AG04450 (cell line): Measurements from ENCODE around the gene ABHD3. TPM values are rescaled to one million over a fixed set of nuclear protein-coding genes. Genes with fewer than 3 reads are reported as not detected.

ENCODE experiments used
- CTCF ChIA-PET: fragments of 300-600, 350-600 bp; formaldehyde crosslinking; extraction: SDS; loops from one replicate; lab custom pipeline; 2022; ENCODE audit warnings: antibody characterized with exemption, inconsistent platforms; lab: Charles Lee
- POLR2A ChIA-PET: fragments of 350-600 bp; formaldehyde crosslinking; extraction: SDS; loops from one replicate; lab custom pipeline; 2021; ENCODE audit warnings: antibody characterized with exemption, inconsistent platforms; lab: Yijun Ruan, JAX
- DNase-seq: peaks from one replicate; pipeline ENCODE4 v3.0.0-alpha.2; 2011; ENCODE audit warnings: low read depth, low spot score
- H3K27ac ChIP-seq: one replicate; pipeline ENCODE4 v1.5.1; 2012; ENCODE audit warnings: low read depth, low read length, control low read depth
- H3K27me3 ChIP-seq: one replicate; pipeline ENCODE4 v1.6.0; 2012; ENCODE audit warnings: low read length; ENCODE audit not compliant: control insufficient read depth, insufficient read depth
- H3K4me3 ChIP-seq: 2 replicates; pipeline ENCODE4 v1.5.1; 2011; ENCODE audit warnings: mild to moderate bottlenecking, low read depth, low read length, control low read depth
- H3K9me3 ChIP-seq: 2 replicates; pipeline ENCODE4 v1.5.1; 2012; ENCODE audit warnings: low read length; ENCODE audit not compliant: control insufficient read depth, insufficient read depth
- polyA plus RNA-seq: library from polyadenylated mRNA; depleted of rRNA; stranded (reverse); fragments of >200 nt; gene quantifications from 2 replicates; pipeline ENCODE4 v1.2.3, GENCODE V29; 2011
- TF ChIP-seq, protein P1 (sequence below): IDR thresholded peaks from 2 replicates; pipeline ENCODE4 v1.5.1; 2011; ENCODE audit warnings: low read depth, low read length, control low read depth, inconsistent platforms

The ABHD3 gene
- polyA plus RNA-seq, 1 experiment = 5.7 TPM

GRCh38 chr18:21743166-21743832 lies 38.7 kb upstream of the ABHD3 start:
- POLR2A ChIA-PET = no interaction called here
- TF ChIP-seq, protein P1, sequence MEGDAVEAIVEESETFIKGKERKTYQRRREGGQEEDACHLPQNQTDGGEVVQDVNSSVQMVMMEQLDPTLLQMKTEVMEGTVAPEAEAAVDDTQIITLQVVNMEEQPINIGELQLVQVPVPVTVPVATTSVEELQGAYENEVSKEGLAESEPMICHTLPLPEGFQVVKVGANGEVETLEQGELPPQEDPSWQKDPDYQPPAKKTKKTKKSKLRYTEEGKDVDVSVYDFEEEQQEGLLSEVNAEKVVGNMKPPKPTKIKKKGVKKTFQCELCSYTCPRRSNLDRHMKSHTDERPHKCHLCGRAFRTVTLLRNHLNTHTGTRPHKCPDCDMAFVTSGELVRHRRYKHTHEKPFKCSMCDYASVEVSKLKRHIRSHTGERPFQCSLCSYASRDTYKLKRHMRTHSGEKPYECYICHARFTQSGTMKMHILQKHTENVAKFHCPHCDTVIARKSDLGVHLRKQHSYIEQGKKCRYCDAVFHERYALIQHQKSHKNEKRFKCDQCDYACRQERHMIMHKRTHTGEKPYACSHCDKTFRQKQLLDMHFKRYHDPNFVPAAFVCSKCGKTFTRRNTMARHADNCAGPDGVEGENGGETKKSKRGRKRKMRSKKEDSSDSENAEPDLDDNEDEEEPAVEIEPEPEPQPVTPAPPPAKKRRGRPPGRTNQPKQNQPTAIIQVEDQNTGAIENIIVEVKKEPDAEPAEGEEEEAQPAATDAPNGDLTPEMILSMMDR = no peak
- Histone ChIP-seq H3K27ac (no peak overlapping the region), H3K27me3 (no peaks in the 10 kb centered on the region), H3K4me3 (0 out of 2 replicates have a peak overlapping the region, but pooled peaks have one; percentile 3), H3K9me3 (no peaks in the 10 kb centered on the region)
- CTCF ChIA-PET = interaction anchor here (1.0 kb wide), 2 partner anchors 22 to 142 kb away, joined by 3 to 6 read pairs; partner anchors contain the start of gene ESCO1
- no peak for DNase-seq

GRCh38 chr18:21742315-21742687 lies 37.7 kb upstream of the ABHD3 start:
- POLR2A ChIA-PET = interaction anchor here (0.9 kb wide), 1 partner anchor 38 kb away, joined by 3 read pairs; the partner anchor contains the start of gene ABHD3
- Histone ChIP-seq H3K27me3 (no peaks in the 10 kb centered on the region), H3K27ac (no peak overlapping the region), H3K9me3 (no peaks in the 10 kb centered on the region), H3K4me3 (peak overlapping the region; percentile 90)
- CTCF ChIA-PET = interaction anchor here (0.7 to 1.0 kb wide), 3 partner anchors 13 to 141 kb away, joined by 3 to 6 read pairs (median 6); partner anchors contain the start of gene ESCO1
- no peak for DNase-seq
- TF ChIP-seq, protein P1 = no peak

GRCh38 chr18:21741562-21742314 lies 37.2 kb upstream of the ABHD3 start:
- no peaks in the 10 kb centered on the region for H3K9me3 ChIP-seq
- H3K27me3 ChIP-seq = no peaks in the 10 kb centered on the region
- H3K27ac ChIP-seq = no peak overlapping the region
- DNase-seq = no peak
- CTCF ChIA-PET = interaction anchor here (0.6 to 1.0 kb wide), 4 partner anchors 14 to 141 kb away, joined by 3 to 6 read pairs (median 4); partner anchors contain the start of gene ESCO1
- POLR2A ChIA-PET = interaction anchor here (0.9 to 1.8 kb wide), 2 partner anchors 37 kb away, joined by 3 to 15 read pairs; partner anchors contain the start of gene ABHD3
- peak overlapping the region; percentile 90 for H3K4me3 ChIP-seq
- TF ChIP-seq, protein P1 = no peak

DNA sequence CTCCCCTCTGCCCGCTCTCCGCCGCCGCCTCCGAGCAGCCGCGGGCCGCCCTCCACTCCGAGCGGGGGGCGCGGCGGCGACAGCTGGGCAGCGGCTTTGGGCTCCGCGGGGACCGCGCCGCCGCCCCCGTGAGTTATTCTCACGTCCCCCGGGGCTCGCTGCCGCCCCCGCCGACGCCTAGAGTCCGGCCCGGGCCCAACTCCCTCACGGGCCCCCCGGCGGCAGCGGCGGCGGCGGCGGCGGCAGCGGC lies 36.7 kb upstream of the ABHD3 start:
- TF ChIP-seq, protein P1 = no peak
- no peak for DNase-seq
- CTCF ChIA-PET = interaction anchor here (0.6 kb wide), 1 partner anchor 48 kb away, joined by 3 read pairs; no protein-coding TSS in a partner anchor
- no peaks in the 10 kb centered on the region for H3K27me3 ChIP-seq
- POLR2A ChIA-PET = interaction anchor here (1.2 to 1.8 kb wide), 3 partner anchors 14 to 429 kb away, joined by 3 to 15 read pairs (median 3); partner anchors contain the start of gene ABHD3
- H3K27ac ChIP-seq = no peak overlapping the region
- no peaks in the 10 kb centered on the region for H3K9me3 ChIP-seq
- H3K4me3 ChIP-seq = peak overlapping the region; percentile 90
